H1 (cell line): ENCODE measurements around the gene C1S. TPM values are rescaled to one million over a fixed set of nuclear protein-coding genes. Genes with fewer than 3 reads are reported as not detected.

ENCODE experiments used
- CTCF ChIA-PET: fragments of 300-600 bp; sonication (Branson Sonifier 250); formaldehyde crosslinking; loops from one replicate; lab custom pipeline; 2021; ENCODE audit not compliant: partially characterized antibody; lab: Charles Lee
- POLR2A ChIA-PET: fragments of 300-600 bp; sonication (Branson Sonifier 250); formaldehyde crosslinking; loops from one replicate; lab custom pipeline; 2021; ENCODE audit warnings: inconsistent platforms; ENCODE audit not compliant: partially characterized antibody; lab: Charles Lee
- DNase-seq, 2 experiments: peaks; one replicate each; pipeline versions ENCODE4 v3.0.0 to v3.0.0-alpha.2; 2010 to 2022; ENCODE audit warnings: low spot score in 2 of 2, low read depth in 1 of 2, mixed read lengths in 1 of 2
- FAIRE-seq: peaks from 2 replicates; lab custom pipeline; 2011; peaks lifted over from hg19 to GRCh38; lab: Jason Lieb, UNC
- H2AFZ ChIP-seq: 2 replicates; pipeline ENCODE4 v1.8.1; 2012; ENCODE audit warnings: low read length, inconsistent platforms
- H2AK5ac ChIP-seq: 2 replicates; pipeline ENCODE4 v1.6.1; 2013; ENCODE audit warnings: low read depth, low read length
- H2BK120ac ChIP-seq: replicated peaks from 2 replicates; pipeline ENCODE3; 2013; ENCODE audit warnings: low read depth, low read length, inconsistent platforms
- H2BK12ac ChIP-seq: 2 replicates; pipeline ENCODE4 v1.6.1; 2013; ENCODE audit warnings: low read depth, low read length
- H2BK15ac ChIP-seq: 2 replicates; pipeline ENCODE4 v1.6.1; 2013; ENCODE audit warnings: low read length
- H2BK20ac ChIP-seq: 2 replicates; pipeline ENCODE4 v1.6.1; 2013; ENCODE audit warnings: low read length
- H2BK5ac ChIP-seq: 2 replicates; pipeline ENCODE4 v1.6.1; 2013; ENCODE audit warnings: low read depth, low read length
- H3K14ac ChIP-seq: 2 replicates; pipeline ENCODE4 v1.6.1; 2013; ENCODE audit warnings: inconsistent platforms; ENCODE audit not compliant: insufficient read length
- H3K18ac ChIP-seq: 2 replicates; pipeline ENCODE4 v1.6.1; 2013; ENCODE audit warnings: low read length; ENCODE audit errors: extremely low read depth
- H3K23ac ChIP-seq: 2 replicates; pipeline ENCODE4 v1.6.1; 2013; ENCODE audit warnings: inconsistent platforms; ENCODE audit not compliant: insufficient read length
- H3K23me2 ChIP-seq: 2 replicates; pipeline ENCODE4 v1.6.1; 2013; ENCODE audit warnings: low read depth, low read length
- H3K27ac ChIP-seq: 2 replicates; pipeline ENCODE4 v1.6.1; 2011; ENCODE audit warnings: low read depth, low read length, inconsistent platforms
- H3K27me3 ChIP-seq, 4 experiments: replicated peaks in 1 of 4; 1 replicate in 1 of 4; 2 replicates in 3 of 4; pipeline versions ENCODE4 v1.6.1 to v1.8.1; 2011 to 2013; ENCODE audit warnings: low read length in 3 of 4, mild to moderate bottlenecking in 3 of 4, inconsistent platforms in 2 of 4, mixed read lengths in 2 of 4, moderate library complexity in 1 of 4; ENCODE audit not compliant: control insufficient read depth in 3 of 4, insufficient read depth in 3 of 4; ENCODE audit errors: extremely low read depth in 1 of 4
- H3K36me3 ChIP-seq, 4 experiments: 2 replicates each; pipeline versions ENCODE4 v1.6.1 to v1.8.1; 2011 to 2013; ENCODE audit warnings: mild to moderate bottlenecking in 4 of 4, low read length in 3 of 4, moderate library complexity in 2 of 4, control low read depth in 1 of 4, inconsistent platforms in 1 of 4; ENCODE audit not compliant: insufficient read depth in 4 of 4, control insufficient read depth in 2 of 4
- H3K4ac ChIP-seq: replicated peaks from 2 replicates; pipeline ENCODE3; 2013; ENCODE audit warnings: low read length, low read depth, mixed read lengths, inconsistent platforms; ENCODE audit not compliant: insufficient read length
- H3K4me1 ChIP-seq, 4 experiments: replicated peaks in 1 of 4; 1 replicate in 1 of 4; 2 replicates in 3 of 4; pipeline versions ENCODE4 v1.6.1 to v1.8.1; 2011 to 2013; ENCODE audit warnings: low read length in 3 of 4, inconsistent platforms in 2 of 4, mixed read lengths in 1 of 4; ENCODE audit not compliant: insufficient read depth in 4 of 4, control insufficient read depth in 3 of 4
- H3K4me2 ChIP-seq, 2 experiments: 2 replicates each; pipeline versions ENCODE4 v1.6.1 to v1.8.1; 2011 to 2013; ENCODE audit warnings: low read depth in 2 of 2, low read length in 2 of 2, control low read depth in 1 of 2, inconsistent platforms in 1 of 2, mild to moderate bottlenecking in 1 of 2; ENCODE audit not compliant: insufficient read depth in 1 of 2
- H3K4me3 ChIP-seq, 4 experiments: fragments of 200-600, 300-600 bp in 1 of 4; sonication (generic), shearing (Covaris generic), sonication (Bioruptor Twin) in 1 of 4; 2 replicates each; pipeline versions ENCODE4 v1.5.1 to v1.8.1; 2011 to 2016; ENCODE audit warnings: low read length in 4 of 4, low read depth in 3 of 4, control low read depth in 2 of 4, inconsistent platforms in 2 of 4, mild to moderate bottlenecking in 2 of 4, mixed read lengths in 1 of 4, moderate library complexity in 1 of 4; ENCODE audit not compliant: insufficient read depth in 2 of 4; ENCODE audit errors: extremely low read depth in 1 of 4
- H3K56ac ChIP-seq: replicated peaks from 2 replicates; pipeline ENCODE3; 2013; ENCODE audit warnings: low read depth, mild to moderate bottlenecking, mixed read lengths, low read length, inconsistent platforms; ENCODE audit not compliant: insufficient read length
- H3K79me1 ChIP-seq: 2 replicates; pipeline ENCODE4 v1.6.1; 2013; ENCODE audit warnings: low read depth, low read length, control low read depth
- H3K79me2 ChIP-seq, 2 experiments: 2 replicates each; pipeline versions ENCODE4 v1.6.1 to v1.8.1; 2012 to 2013; ENCODE audit warnings: low read length in 2 of 2, mild to moderate bottlenecking in 2 of 2, inconsistent platforms in 1 of 2; ENCODE audit not compliant: insufficient read depth in 2 of 2, control insufficient read depth in 1 of 2
- H3K9ac ChIP-seq, 4 experiments: replicated peaks in 1 of 4; 1 replicate in 1 of 4; 2 replicates in 3 of 4; pipeline versions ENCODE4 v1.6.1 to v1.8.1; 2011 to 2013; ENCODE audit warnings: low read depth in 3 of 4, low read length in 3 of 4, control low read depth in 2 of 4, mild to moderate bottlenecking in 2 of 4, moderate library complexity in 2 of 4, inconsistent platforms in 1 of 4; ENCODE audit errors: extremely low read depth in 1 of 4
- H3K9me3 ChIP-seq, 2 experiments: 2 replicates each; pipeline versions ENCODE4 v1.6.1 to v1.8.1; 2012 to 2013; ENCODE audit warnings: mild to moderate bottlenecking in 2 of 2, moderate library complexity in 2 of 2, control low read depth in 1 of 2, inconsistent platforms in 1 of 2, low read depth in 1 of 2, low read length in 1 of 2, mixed read lengths in 1 of 2; ENCODE audit not compliant: insufficient read depth in 2 of 2
- H4K20me1 ChIP-seq, 2 experiments: replicated peaks in 1 of 2; 2 replicates each; pipeline versions ENCODE3 to v1.8.1; 2011 to 2013; ENCODE audit warnings: inconsistent platforms in 2 of 2, low read length in 2 of 2, mild to moderate bottlenecking in 1 of 2; ENCODE audit not compliant: insufficient read depth in 2 of 2, control insufficient read depth in 1 of 2
- H4K5ac ChIP-seq: 2 replicates; pipeline ENCODE4 v1.6.1; 2013; ENCODE audit warnings: low read length, low read depth, mixed read lengths, inconsistent platforms; ENCODE audit not compliant: insufficient read length
- H4K8ac ChIP-seq: 2 replicates; pipeline ENCODE4 v1.8.0; 2013; ENCODE audit warnings: mild to moderate bottlenecking, moderate library complexity, low read length, inconsistent platforms; ENCODE audit not compliant: insufficient read depth; ENCODE audit errors: extremely low read depth
- H4K91ac ChIP-seq: replicated peaks from 2 replicates; pipeline ENCODE3; 2013; ENCODE audit warnings: low read length, mixed read lengths, inconsistent platforms; ENCODE audit not compliant: insufficient read length
- CEBPB ChIP-seq: IDR thresholded peaks from 2 replicates; pipeline ENCODE4 v1.6.1; 2012; ENCODE audit warnings: low read depth, low read length
- CTCF ChIP-seq, 3 experiments: IDR thresholded peaks; 1 replicate in 2 of 3; 2 replicates in 1 of 3; pipeline versions ENCODE4 v1.5.1 to v1.6.1; 2011; ENCODE audit warnings: low read length in 3 of 3, mild to moderate bottlenecking in 3 of 3, inconsistent platforms in 2 of 3, low read depth in 1 of 3, moderate library complexity in 1 of 3; ENCODE audit not compliant: insufficient read depth in 1 of 3; ENCODE audit errors: control extremely low read depth in 1 of 3
- JUN ChIP-seq: IDR thresholded peaks from 2 replicates; pipeline ENCODE4 v1.6.1; 2011; ENCODE audit warnings: low read depth, mild to moderate bottlenecking, improper control_type of control experiment, low read length
- POLR2AphosphoS5 ChIP-seq: IDR thresholded peaks from 2 replicates; pipeline ENCODE4 v1.6.1; 2011; ENCODE audit warnings: low read depth, low read length
- RBBP5 ChIP-seq: IDR thresholded peaks from 2 replicates; pipeline ENCODE4 v1.7.1; 2012; ENCODE audit warnings: low read depth, mild to moderate bottlenecking, inconsistent platforms, low read length, moderate library complexity, borderline replicate concordance
- TAF1 ChIP-seq: IDR thresholded peaks from 2 replicates; pipeline ENCODE4 v1.6.1; 2011; ENCODE audit warnings: mild to moderate bottlenecking, low read depth, low read length
- YY1 ChIP-seq: IDR thresholded peaks from 2 replicates; pipeline ENCODE4 v1.6.1; 2011; ENCODE audit warnings: low read depth, mild to moderate bottlenecking, low read length
- WGBS, 2 experiments: shearing (Covaris generic) in 1 of 2; methylation state at CpG; one replicate each; pipeline versions ENCODE4 v1.1.6 to v1.1.7; 2013 to 2015; ENCODE audit warnings: low lambda C conversion rate in 2 of 2, mixed read lengths in 2 of 2, inconsistent platforms in 1 of 2, low coverage in 1 of 2, missing lambda C conversion rate in 1 of 2; ENCODE audit not compliant: insufficient replicate concordance in 2 of 2, insufficient coverage in 1 of 2, insufficient read length in 1 of 2; ENCODE audit errors: extremely low coverage in 1 of 2, missing lambda C conversion rate in 1 of 2; 5-methylcytosine and 5-hydroxymethylcytosine counted together
- polyA plus RNA-seq, 7 experiments: library from polyadenylated mRNA; depleted of rRNA in 3 of 7; stranded (reverse) in 5 of 7; unstranded in 2 of 7; fragments of >200 nt in 5 of 7; fragments of 200-250 nt in 2 of 7; gene quantifications; 1 replicate in 5 of 7; 2 replicates in 1 of 7; 4 replicates in 1 of 7; pipeline versions ENCODE4 v1.2.1 to v1.2.3, GENCODE V29; 2011 to 2013; ENCODE audit warnings: missing spikeins in 2 of 7, mixed read lengths in 2 of 7
- total RNA-seq: library from RNA; stranded (reverse); fragmentation: NEBNext Ultra II Directional; extraction: Animal tissue kit (Norgen Biotek cat#: 25700); gene quantifications from 2 replicates; pipeline ENCODE4 v1.2.1, GENCODE V29; 2021

The C1S gene
- total and polyA plus RNA-seq, 2 of the 8 experiments (the other 6 are each of a cell fraction or from before 2014, with no cell fraction given): 4.4 to 7.3 TPM

- TF ChIP-seq YY1 (no peak), POLR2AphosphoS5 (no peak), CTCF (IDR thresholded peaks at IDR 0.05; ENCODE audit: control extremely low read depth in 1 of 3, insufficient read depth in 1 of 3, low read depth in 1 of 3, low read length in 3 of 3) (no peak), CEBPB (no peak), TAF1 (no peak), JUN (no peak), RBBP5 (no peak)
- no peak overlapping the region for H3K9ac ChIP-seq
- no peak for FAIRE-seq
- H3K9me3 ChIP-seq: no peaks in the 10 kb centered on the region; a peak in 1 of 4 replicates
- H2AFZ ChIP-seq: no peak overlapping the region
- H3K4me1 ChIP-seq: peaks cover 0 to 5% (median 2%) of the 10 kb centered on the region in 4 experiments; a peak in 3 of 7 replicates
- H3K4me3 ChIP-seq: no peak overlapping the region
- H2BK20ac ChIP-seq: no peak overlapping the region
- H2AK5ac ChIP-seq: no peak overlapping the region
- no peak overlapping the region for H3K14ac ChIP-seq
- H4K20me1 ChIP-seq: no peaks in the 10 kb centered on the region
- ChIA-PET CTCF (interaction anchor here (0.9 to 3.1 kb wide), 3 partner anchors 8 to 49 kb away, joined by 3 to 13 read pairs (median 3); no protein-coding TSS in a partner anchor), POLR2A (interaction anchor here (1.9 kb wide), 1 partner anchor 12 kb away, joined by 9 read pairs; no protein-coding TSS in a partner anchor)
- no peak overlapping the region for H3K23ac ChIP-seq
- H2BK15ac ChIP-seq: no peak overlapping the region
- no peaks in the 10 kb centered on the region for H3K23me2 ChIP-seq
- H3K56ac ChIP-seq: no peak overlapping the region
- no peak overlapping the region for H3K27ac ChIP-seq
- 81% methylated on average over 3 of the region's 3 CpGs; no CpG with 5 or more reads in 1 of the 2 experiments for WGBS, 2 experiments
- H4K8ac ChIP-seq: no peak overlapping the region
- no peaks in the 10 kb centered on the region for H3K36me3 ChIP-seq
- no peak overlapping the region for H2BK120ac ChIP-seq
- no peak overlapping the region for H4K5ac ChIP-seq
- H4K91ac ChIP-seq: no peak overlapping the region
- no peak overlapping the region for H2BK5ac ChIP-seq
- H3K4ac ChIP-seq: no peak overlapping the region
- H3K79me1 ChIP-seq: no peaks in the 10 kb centered on the region
- no peaks in the 10 kb centered on the region for H3K79me2 ChIP-seq
- no peak overlapping the region for H3K18ac ChIP-seq
- no peak for DNase-seq
- no peak overlapping the region for H3K4me2 ChIP-seq
- H3K27me3 ChIP-seq: no peaks in the 10 kb centered on the region
- no peak overlapping the region for H2BK12ac ChIP-seq
These were observed 4.0 kb downstream of the C1S start for GRCh38 chr12:7064516-7064915.
